GM18867 (cell line): ENCODE results near the gene FASTKD2.
"Not testable (repeated sequence)": the region's sequence is repeated elsewhere in the genome, so short reads cannot be mapped to it uniquely, and the experiment has no call there.

ENCODE experiments used
- ATAC-seq: cut with Tn5 transposase; IDR thresholded peaks from one replicate; pipeline ENCODE4 v1.9.1; 2021; ENCODE audit warnings: mild to moderate bottlenecking, moderate library complexity; ENCODE audit not compliant: unreplicated experiment

The FASTKD2 gene

DNA sequence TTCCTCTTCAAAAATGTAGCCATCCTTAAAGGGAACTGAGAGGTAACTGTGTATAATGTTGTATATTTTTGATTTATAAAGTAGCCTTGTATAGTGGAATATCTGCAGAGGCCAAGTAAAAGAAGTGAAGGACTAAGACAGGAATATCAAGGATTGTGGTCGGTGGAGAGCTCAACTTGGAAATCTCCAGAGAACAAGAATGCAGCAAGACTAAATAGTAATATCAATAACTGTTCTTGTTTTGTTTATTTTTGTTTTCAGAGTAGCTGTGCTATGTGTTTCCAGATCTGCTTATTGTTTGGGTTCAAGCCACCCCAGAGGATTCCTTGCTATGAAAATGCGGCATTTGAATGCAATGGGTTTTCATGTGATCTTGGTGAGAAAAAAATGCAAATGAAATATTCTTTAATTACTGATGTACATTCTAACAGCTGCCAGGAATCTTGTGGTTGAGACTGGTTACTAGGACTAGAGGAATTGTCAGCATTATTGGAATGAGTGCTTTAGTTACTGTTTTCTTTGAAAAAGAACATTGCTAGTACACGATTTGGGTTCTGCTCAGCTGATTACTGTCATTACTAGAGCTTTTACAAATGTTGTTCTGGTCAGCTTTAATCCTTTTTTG is 25.0 kb downstream of the FASTKD2 start:
- ATAC-seq = no peak

- ATAC-seq = no peak
Measured at GRCh38 chr2:206792645-206793044, 27.2 kb downstream of the FASTKD2 start.

- no peak for ATAC-seq
Measured at GRCh38 chr2:206797376-206797775, 32.0 kb downstream of the FASTKD2 start.

DNA sequence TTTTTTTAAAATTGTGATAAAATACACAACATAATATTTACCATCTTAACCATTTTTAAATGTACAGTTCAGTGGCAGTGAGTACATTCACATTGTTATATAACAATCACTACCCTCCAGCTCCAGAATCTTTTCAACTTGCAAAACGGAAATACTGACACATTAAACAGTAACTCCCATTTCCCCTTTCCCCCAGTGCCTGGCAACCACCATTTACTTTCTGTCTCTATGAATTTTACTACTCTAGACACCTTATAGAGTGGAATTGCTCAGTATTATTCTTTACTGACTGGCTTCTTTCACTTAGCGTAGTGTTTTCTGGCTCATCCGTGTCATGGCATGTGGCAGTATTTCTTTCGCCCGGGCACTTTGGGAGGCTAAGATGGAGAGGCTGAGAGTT is 32.6 kb downstream of the FASTKD2 start:
- ATAC-seq = peak; percentile 36

DNA sequence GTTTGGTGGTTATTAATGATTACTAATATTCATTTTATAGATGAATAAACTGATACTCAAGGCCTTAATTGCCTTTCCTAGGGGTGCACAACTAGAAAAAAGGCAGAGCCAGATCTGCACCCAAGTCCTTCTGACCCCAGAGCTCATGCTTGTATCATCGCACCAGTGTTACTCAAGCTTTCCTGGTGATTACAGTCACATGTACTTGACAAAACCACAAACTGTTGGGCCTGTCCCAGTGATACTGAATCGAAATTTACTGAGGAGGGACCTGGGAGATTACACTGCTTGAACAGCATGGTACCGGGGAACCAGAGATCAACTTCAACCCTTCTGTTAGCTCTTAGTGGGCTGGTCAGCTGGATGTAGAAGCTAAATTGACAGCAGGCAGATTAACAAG is 33.7 kb downstream of the FASTKD2 start:
- no peak for ATAC-seq

- ATAC-seq = peak; percentile 72
Measured at GRCh38 chr2:206800506-206801417, 35.4 kb downstream of the FASTKD2 start.

- ATAC-seq = no peak
Measured at GRCh38 chr2:206801418-206802189, 36.2 kb downstream of the FASTKD2 start.

GRCh38 chr2:206802654-206803514 is 37.5 kb downstream of the FASTKD2 start:
- ATAC-seq = no peak

- no peak for ATAC-seq
Measured at GRCh38 chr2:206804326-206804725, 38.9 kb downstream of the FASTKD2 start.

- no peak for ATAC-seq
Measured at GRCh38 chr2:206805887-206806607, 40.6 kb downstream of the FASTKD2 start.

GRCh38 chr2:206807624-206808023 is 42.2 kb downstream of the FASTKD2 start:
- not testable (repeated sequence) for ATAC-seq

DNA sequence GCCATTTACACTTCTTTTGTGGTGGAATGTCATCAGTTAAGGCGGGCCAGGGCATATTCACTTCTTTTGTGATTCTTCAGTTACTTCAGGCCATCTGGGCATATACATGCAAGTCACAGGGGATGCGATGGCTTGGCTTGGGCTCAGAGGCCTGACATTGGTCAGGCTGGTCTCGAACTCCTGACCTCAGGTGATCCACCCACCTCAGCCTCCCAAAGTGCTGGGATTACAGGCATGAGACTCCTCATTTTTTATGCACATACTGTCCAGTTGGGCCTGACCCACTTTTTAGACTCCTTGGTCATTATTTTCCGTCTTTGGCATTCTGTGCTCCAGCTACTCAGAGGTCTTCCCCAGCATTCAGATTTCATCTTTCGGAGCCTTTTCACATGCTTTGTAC is 47.1 kb downstream of the FASTKD2 start:
- ATAC-seq = not testable (repeated sequence)

DNA sequence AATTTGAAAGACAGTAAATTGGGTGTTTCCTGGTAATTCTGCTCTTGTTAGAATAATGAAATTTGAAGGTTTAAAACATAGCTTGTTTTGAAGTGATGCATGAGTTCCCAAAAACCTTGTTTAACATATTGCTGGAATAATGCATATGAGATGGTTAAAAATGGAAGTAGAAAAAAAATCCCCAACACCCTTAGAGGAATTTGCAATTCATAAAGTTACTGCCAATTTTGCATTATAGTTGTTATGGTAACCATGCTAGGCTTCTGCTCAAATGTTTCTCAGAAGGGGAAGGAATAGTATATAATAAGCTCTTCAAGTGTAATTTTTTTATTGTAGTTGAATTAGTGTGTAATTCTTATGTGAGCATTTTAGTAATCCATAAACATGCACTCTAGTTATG is 49.1 kb downstream of the FASTKD2 start:
- no peak for ATAC-seq

DNA sequence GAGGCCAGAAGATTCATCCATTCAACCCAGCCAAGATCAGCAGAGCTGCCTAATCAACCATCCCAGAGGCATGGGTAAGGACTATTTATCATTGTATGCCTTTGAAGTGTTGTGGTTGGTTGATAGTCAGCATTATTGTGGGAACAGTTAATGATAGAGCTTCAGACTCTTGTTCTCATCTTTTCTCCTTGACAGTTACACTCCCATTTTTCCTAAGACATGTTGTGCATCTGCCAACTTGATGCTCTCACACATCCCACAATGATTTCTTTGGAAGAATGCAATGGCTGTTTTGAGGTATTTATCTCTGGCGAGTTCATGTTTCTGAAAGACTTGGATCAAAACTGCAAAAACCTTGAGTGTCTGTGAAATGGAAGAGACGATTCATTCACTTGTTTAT is 55.4 kb downstream of the FASTKD2 start:
- ATAC-seq = no peak

DNA sequence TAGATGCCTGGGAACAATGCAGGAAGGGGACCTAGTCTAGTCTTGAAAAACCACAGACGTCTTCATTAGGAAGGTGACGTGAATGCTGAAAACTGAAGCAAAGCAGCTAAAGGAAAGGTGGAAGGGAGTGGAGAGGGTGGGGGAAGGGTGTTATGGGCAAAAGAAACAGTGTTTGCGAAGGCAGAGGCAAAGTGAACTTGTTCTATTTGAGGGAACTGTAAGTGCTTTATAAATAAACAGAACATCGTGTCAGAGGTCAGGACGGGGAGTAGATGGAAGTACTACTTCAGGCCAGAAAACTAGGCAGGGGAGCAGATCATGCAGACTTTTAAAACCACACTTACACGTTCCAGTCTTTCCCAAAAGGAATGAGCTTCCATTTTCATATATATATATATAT is 57.8 kb downstream of the FASTKD2 start:
- ATAC-seq = no peak

GRCh38 chr2:206824087-206824618 is 58.7 kb downstream of the FASTKD2 start:
- ATAC-seq = no peak

DNA sequence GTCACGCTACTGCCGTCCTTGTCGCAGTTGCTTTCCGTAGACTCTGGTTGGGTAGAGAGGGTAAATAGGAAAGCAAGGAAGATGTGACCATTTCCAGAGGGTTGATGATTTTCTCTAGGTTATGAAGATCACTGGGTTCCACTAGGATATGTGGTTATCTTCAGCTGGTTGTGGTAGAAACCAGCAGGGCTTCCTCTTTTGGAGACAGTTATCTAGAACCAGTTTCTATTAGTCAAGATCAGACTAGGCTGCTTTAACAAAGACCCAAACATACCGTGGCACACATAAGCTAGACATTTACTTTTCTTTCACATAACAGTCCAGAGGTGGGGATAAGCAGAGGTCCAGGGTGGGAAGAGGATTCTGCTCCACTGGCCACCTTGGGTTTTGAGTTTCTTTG is 59.6 kb downstream of the FASTKD2 start:
- no peak for ATAC-seq

- no peak for ATAC-seq
Measured at GRCh38 chr2:206831442-206831995, 66.1 kb downstream of the FASTKD2 start.

GRCh38 chr2:206832873-206833272 is 67.5 kb downstream of the FASTKD2 start:
- ATAC-seq = no peak
